NCI-H1436 (cell line): ENCODE results near the gene UGT1A3.

Source experiments
- DNase-seq: peaks from one replicate; lab custom pipeline; 2025; lab: John Stamatoyannopoulos, UW

UGT1A3 gene

GRCh38 chr2:233816771-233817170, 87.9 kb downstream of the UGT1A3 start:
- DNase-seq: no peak

GRCh38 chr2:233817361-233817911, 88.6 kb downstream of the UGT1A3 start:
- DNase-seq: no peak

GRCh38 chr2:233817995-233818638, 89.3 kb downstream of the UGT1A3 start:
- DNase-seq: no peak

GRCh38 chr2:233818639-233819621, 90.1 kb downstream of the UGT1A3 start:
- no peak for DNase-seq

- DNase-seq: no peak
Measured at GRCh38 chr2:233819884-233820773, 91.3 kb downstream of the UGT1A3 start.

- DNase-seq: no peak
Measured at GRCh38 chr2:233820774-233821105, 91.9 kb downstream of the UGT1A3 start.

GRCh38 chr2:233821196-233821595, 92.4 kb downstream of the UGT1A3 start:
- DNase-seq: no peak

- DNase-seq: no peak
Measured at GRCh38 chr2:233821709-233822100, 92.9 kb downstream of the UGT1A3 start.

- no peak for DNase-seq
Measured at GRCh38 chr2:233822101-233822771, 93.4 kb downstream of the UGT1A3 start.
